Activated CD8-positive, alpha-beta memory T cell treated with anti-CD3 and anti-CD28 coated beads, Interleukin-2, amount 50 U/mL, for 24 hours (primary cell): Measurements from ENCODE around the gene KRTAP10-7.
"Not testable (repeated sequence)": the region's sequence is repeated elsewhere in the genome, so short reads cannot be mapped to it uniquely, and the experiment has no call there.

ENCODE experiments used
- DNase-seq: peaks from one replicate; pipeline ENCODE4 v3.0.0-alpha.2; 2020; ENCODE audit errors: extremely low read depth

The KRTAP10-7 gene, protein sequence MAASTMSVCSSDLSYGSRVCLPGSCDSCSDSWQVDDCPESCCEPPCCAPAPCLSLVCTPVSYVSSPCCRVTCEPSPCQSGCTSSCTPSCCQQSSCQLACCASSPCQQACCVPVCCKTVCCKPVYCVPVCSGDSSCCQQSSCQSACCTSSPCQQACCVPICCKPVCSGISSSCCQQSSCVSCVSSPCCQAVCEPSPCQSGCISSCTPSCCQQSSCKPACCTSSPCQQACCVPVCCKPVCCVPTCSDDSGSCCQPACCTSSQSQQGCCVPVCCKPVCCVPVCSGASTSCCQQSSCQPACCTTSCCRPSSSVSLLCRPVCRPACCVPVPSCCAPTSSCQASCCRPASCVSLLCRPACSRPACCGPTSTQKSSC

DNA sequence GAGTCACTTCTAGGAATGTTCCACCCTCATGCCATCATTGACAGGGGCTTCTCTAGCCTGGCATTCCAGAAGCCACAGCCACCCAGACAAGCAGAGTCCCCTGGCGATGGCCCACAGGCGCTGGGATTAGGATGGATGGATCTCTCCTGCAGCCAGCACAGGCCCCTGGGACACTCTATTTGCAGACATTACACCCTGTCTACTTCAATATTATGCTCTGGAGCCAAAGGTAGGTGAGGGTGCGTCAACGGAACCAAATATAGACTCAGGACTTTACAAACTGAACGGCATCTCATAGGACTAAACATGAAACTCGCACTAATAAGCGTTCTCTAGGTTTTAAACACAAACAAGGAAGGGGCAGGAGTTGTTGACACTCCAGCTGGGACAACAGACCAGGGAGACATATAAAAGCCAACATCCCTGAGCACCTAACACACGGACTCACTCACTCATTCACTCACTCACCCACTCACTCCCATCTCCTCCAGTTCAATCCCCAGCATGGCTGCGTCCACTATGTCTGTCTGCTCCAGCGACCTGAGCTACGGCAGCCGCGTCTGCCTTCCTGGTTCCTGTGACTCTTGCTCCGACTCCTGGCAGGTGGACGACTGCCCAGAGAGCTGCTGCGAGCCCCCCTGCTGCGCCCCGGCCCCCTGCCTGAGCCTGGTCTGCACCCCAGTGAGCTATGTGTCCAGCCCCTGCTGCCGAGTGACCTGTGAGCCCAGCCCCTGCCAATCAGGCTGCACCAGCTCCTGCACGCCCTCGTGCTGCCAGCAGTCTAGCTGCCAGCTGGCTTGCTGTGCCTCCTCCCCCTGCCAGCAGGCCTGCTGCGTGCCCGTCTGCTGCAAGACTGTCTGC is at the start of gene KRTAP10-7:
TSS of gene KRTAP10-7 (plus strand) at position 480 of the 861 bp plus-strand sequence. CDS start at position 505, 25 bp downstream.
- DNase-seq: not testable (repeated sequence)

DNA sequence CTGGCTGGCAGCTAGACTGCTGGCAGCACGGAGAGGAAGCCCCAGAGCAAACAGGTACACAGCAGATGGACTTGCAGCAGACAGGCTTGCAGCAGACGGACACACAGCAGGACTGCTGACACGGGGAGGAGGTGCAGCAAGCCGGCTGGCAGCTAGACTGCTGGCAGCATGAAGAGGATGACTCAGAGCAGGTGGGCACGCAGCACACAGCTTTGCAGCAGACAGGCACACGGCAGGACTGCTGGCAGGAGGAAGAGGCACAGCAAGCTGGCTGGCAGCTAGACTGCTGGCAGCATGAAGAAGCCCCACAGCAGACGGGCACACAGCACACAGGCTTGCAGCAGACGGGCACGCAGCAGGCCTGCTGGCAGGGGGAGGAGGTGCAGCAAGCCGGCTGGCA is 49.6 kb upstream of the KRTAP10-7 start:
- DNase-seq: no peak

DNA sequence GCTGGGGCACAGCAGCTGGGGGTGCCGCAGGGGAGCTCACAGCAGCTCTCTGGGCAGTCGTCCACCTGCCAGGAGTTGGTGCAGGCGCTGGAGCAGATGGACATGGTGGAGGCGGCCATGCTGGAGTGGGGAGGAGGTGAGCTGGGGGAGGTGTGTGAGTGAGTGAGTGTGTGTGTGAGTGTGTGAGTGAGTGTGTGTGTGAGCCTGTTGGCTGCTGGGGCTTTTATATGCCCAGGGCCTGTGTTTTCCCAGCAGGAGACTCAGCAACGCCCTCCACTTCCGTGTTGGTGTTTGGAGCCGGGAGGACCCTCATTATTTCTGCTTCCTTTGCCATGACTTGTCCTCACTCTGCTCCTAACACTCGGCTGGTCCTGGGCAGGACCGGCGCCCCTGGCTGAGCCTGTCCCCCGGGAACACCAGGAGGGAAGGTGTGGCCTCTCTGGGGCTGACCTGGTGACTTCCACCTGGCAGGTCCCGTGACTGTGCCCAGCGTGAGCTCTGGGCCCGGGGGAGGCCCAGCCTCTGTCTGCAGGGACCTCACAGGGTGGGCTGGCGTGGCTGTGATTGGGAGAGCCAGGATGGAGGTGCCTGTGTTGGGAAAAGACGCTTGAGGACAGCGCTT is 48.9 kb upstream of the KRTAP10-7 start, which contains the start of gene KRTAP10-2:
TSS of gene KRTAP10-2 (minus strand) at position 166 of the 622 bp plus-strand sequence. CDS start at position 119, 47 bp downstream.
- no peak for DNase-seq

DNA sequence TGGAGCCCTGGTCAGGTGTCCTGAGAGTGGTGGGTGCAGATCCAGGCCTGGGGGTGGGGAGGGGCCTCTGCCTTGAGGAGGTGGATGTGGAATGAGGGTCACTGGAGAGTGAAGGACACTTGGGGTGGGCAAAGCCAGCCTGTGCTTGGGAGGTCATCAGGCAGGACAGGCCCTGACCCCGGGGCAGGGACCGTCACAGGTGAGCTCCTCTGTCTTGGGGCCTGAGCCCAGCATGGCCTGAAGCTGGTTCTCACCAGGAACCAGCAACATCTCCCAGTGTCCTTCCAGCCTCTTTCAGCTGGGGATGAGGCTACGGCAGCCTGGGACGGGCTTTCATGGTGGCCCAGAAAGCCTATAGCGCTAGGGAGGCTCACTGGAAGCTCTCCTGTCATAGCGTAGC is 48.3 kb upstream of the KRTAP10-7 start:
- DNase-seq: no peak

DNA sequence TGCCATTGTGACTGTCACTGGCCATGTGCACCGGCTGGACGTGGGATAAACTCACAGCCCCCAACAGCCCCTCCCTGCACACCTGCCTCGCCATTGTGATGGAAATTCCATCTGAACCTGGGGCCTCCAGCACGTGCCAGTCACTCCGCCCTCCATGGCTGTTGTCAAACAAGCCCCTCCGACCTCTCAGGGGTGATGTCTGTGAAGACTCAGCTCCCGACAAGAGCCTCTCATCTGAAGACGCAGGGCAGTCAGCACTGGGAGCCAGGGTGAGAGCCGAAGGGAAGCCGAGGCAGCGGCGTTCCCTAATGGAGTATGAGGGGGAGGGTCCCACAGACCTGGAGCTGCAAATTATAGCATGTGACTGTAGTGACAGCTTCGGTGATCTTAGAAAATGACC is 47.7 kb upstream of the KRTAP10-7 start:
- no peak for DNase-seq

DNA sequence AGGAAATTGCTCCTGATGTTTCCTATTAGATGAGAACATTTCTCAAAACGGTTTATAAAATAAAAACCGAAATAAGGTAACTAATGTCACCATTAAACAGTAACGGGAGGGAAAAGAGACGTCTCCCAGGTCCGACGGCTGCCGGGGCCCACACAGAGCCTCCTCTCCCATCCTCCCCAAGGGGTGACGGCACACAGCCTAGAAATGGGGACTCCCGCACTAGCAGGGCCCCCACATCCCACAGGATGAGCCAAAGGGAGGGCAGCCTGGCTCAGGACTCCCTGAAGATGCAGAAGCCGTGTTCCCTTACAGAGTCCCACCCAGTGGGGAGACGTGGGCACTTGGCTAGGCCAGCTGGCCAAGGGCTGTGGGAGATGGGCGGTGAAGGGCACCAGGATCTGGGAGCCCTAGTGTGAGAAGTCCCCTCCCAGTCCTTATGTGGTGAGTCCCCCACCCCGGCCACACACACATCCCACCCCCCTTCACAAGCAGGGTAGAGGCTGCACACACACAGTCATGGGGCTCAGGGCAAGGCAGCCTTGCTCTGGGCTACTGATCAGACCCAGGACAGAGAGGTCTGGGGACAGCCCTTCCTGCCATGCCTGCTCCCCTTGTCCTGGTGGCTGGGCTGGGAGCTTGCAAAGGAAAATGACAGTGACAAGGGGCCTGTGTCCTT is 45.1 kb upstream of the KRTAP10-7 start:
- no peak for DNase-seq

DNA sequence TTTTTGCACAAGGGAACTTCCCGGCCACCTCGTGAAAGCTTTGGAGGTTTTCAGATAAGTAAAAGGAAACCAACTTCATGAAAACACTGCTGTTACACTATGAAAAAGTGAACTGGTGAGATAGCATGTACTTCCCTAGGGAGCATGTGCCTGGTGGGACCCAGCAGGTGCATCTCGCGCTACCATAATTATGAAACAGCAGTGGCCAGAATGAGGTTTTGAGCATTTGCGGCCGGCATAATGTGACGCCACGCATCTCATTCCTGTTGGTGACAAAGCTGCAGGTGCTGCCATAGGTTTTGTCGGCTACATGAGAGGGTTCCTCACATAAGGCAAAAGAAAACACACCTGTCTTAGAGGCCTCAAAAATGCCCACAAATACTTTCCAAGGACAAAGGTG is 43.5 kb upstream of the KRTAP10-7 start:
- DNase-seq: no peak

DNA sequence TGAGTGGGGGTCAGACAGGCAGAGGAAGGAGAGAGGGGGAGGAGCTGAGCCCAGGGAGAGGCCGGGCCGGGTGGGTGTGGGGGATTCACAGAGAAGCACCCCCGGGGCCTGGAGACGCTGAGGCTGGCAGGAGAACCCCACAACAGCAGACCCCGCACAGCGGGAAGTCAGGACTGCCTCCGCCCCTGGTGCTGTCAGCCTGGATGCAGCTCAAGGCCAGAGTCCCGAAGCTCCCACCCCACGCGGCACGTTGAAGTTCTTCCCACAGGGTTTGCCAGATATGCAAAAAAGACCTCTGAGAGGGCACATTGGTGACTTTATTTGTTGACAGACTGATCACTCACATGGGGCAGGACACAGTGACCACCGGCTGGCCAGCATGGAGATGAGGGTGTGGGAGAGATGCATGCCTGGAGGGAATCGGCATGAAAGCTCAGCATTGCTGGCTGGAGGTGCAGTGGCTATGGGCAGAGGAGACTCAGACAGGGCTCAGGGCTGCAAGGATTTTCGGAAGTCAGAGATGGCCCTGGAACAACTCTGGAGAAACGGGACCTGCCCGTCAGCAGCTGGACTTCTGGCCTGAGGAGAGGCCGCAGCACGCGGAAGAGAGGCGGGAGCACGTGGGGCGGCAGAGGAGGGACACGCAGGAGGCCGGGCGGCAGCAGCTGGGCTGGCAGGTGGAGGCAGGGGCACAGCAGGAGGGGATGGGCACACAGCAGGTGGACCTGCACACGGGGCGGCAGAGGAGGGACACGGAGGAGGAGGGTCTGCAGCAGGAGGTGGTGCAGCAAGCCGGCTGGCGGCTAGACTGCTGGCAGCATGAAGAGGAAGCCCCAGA is 42.7 kb upstream of the KRTAP10-7 start:
- no peak for DNase-seq

DNA sequence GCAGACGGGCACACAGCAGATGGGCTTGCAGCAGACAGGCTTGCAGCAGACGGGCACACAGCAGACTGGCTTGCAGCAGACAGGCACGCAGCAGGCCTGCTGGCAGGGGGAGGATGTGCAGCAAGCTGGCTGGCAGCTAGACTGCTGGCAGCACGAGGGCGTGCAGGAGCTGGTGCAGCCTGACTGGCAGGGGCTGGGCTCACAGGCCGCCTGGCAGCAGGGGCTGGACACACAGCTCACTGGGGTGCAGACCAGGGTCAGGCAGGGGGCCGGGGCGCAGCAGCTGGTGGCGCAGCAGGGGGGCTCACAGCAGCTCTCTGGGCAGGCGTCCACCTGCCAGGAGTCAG is 42.1 kb upstream of the KRTAP10-7 start:
- DNase-seq: not testable (repeated sequence)

DNA sequence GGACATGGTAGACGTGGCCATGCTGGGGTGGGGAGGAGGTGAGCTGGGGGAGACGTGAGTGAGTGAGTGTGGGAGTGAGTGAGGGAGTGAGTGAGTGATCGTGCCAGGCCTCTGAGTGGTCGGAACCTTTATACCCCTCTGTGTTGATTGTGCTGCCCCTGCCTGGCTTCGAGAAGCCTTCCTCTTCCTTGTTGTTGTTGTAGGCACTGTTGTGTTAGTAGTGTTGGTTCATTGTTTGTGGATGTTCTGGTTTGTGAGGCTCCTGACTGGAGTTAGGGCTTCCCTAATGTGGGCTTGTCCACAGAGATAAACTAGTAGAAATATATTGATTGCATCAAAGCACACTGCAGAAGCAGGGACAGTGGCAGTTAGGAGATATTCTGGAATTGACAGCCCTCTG is 41.7 kb upstream of the KRTAP10-7 start, which contains the start of gene KRTAP10-3:
TSS of gene KRTAP10-3 (minus strand) at position 101 of the 400 bp plus-strand sequence. CDS start at position 21, 80 bp downstream.
- DNase-seq: no peak

DNA sequence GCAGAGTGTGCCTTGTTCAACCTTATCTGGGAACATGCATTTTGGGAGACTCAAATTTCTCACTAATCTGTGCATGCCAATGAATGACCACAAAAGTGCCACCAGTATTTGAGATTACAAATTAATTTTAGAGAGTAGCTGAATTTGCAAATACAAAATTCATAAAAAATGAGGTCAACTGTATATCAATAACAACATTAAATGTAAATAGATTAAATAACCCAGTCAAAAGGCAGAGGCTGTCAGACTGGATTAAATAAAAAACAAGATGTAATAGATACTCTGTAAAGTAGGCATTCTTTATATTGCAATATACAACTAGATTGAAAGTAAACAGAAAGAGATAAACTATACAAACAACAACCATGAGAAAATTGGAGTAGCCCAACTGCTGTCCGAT is 36.3 kb upstream of the KRTAP10-7 start:
- no peak for DNase-seq

DNA sequence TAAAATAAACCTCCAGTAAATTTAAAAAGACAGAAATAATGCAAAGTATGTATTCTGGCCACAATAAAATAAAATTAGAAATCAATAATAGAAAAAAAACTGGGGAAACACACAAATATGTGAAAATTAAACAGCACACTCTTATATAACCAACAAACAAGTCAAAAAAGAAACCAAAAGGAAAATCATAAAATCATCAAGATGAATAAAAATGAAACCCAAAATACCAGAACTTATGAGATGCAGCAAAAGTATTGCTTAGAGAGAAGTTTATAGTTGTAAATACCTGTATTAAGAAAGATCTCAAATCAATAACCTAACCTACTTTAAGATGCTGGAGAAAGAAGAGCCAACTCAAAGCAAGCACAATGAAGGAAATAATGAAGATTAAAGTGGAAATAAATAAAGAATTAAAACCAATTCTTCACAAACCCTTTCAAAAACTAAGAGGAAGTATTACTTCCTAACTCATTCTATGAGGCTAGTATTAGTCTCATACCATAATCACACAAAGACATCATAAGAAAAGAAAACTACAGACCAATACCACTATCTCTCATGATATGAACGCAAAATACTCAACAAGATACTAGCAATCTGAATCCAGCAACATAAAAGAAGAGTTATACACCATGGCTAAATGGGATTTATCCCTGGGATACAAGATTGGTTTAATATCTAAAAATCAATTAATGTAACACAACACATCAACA is 35.4 kb upstream of the KRTAP10-7 start:
- DNase-seq: no peak

DNA sequence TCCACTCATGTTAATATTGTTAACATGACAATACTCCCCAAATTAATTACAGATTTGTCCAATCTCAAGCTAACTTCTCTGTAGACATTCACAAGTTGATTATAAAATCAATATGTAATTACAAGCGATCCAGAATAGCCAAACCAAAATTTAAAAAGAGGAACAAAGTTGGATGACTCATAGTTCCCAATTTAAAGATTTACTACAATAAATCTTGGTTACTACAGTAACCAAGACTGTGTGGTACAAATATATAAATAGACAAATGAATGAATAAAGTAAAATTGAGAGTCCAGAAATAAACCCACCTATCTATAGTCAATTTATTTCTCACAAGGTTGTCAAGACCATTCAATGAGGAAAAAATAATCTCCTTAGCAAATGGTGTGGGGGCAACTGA is 34.0 kb upstream of the KRTAP10-7 start:
- DNase-seq: no peak

DNA sequence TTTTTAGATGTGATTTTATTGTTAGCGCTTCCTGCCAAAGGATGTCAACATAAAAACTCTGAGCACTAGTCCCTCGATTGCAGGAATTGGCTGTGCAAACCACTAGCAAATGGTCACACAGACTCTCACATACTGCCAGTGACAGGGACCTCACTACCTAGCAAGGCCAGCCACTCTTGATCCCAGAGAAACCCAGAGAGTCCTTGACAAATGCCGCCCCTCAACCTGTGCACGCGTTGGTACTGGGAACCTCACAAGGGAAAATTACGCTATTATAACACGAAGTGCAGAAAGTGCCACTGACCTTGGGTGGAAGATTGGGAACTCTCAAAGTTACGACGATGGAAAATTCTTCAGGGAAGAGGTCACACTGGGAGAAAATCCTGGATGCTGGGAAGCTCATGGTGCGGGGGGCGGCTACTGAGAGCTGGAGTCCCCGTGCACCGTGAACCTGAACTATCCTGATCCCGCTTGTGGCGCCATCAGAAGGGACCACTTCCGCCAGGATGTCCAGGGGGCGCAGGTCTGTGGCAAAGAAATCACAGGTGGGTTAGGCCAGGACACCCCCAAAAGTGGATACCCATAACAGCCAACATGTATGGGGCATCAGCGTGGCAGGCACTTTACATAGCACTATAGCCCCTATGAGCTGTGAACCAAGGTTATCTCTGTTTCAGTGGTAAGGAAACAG is 32.8 kb upstream of the KRTAP10-7 start:
- DNase-seq: no peak

DNA sequence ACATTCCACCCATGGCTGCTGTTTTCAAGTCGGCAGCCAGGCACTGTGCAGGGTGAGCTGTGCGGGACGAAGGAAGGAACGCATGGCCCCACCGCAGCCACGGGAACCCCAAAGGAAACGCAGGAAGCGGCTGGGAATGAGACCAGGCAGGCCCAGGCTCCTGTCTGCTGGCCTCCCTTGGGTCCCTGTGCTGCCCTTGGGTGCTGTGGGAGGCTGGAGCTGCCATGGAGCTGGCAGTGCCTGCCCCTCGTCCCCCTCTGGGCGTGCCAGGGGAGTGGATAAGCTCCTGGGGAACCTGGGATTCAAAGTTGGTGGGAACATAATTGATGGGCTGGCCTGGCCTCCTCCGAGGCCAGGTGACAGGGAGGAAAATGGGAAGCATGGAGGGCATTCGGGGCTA is 32.1 kb upstream of the KRTAP10-7 start:
- no peak for DNase-seq

DNA sequence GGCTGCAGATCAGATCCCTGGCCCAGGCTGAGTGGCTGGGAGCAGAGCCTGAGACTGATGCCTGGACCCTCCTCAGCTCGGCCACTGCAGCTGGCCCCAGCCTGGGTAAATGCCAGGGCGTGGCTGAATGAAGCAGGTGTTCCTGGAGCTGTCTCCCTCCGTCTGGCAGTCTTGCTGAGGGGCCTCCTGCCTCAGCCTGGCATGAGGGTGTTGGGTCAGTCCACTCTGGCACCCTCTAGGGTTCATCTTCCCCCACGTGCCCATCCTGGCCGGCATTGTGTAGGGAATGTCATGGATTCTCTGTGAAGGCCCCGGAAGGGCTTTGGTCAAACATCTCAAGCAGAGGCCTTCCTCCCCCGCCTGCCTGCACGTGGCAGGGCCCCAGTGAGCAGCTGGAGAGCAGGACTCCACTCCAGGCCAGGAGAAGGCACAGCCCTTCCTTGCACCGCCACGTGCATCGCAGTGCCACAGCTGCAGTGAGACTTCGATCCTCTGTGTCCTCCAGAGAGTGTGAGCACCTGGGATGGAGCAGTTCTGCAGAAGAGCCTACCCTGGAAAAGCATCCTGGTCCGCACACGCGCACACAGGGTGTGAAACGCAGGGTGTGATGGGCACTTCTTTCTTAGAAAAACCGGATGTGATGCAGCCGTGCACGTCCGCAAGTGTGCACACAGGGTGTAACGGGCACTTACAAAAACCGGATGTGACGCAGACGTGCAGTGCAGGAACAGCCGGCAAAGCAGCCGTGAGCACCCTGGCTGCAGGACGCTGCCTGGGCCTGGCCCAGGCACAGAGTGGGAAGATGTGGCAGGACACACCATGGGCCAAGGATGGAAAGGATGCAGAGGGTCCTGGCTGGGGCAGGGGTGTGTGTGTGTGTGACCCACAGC is 31.5 kb upstream of the KRTAP10-7 start:
- no peak for DNase-seq

DNA sequence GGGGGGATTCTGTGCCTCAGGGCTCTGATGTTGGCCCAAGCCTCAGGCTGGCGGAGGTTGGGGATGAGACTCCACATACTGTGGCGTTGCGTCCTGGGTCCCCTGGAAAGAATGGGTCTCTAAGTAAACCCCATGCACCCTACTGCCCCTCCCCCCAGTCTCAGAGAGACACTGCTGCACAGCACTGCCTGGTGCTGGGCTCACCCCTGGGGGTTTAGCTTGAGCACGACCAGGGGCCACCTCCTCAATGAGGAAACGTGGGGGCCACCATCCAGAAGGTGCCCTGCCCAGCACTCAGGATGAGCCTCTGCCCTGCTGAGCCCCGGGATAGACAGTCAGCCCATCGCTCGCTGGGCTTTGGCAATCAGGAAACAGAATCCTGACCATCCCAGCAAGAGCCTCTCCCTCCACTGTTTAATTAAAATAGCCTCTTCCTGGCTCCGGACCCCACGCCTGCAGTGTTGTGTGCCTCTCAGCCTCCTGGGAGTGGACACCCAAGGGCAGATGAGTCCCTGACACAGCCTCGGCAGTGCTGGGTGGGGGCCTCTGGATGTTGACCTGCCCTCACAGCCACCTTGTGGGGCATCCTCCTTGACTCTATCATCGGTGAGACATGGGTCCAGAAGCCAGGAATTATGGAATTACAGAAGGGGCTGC is 30.4 kb upstream of the KRTAP10-7 start:
- no peak for DNase-seq

DNA sequence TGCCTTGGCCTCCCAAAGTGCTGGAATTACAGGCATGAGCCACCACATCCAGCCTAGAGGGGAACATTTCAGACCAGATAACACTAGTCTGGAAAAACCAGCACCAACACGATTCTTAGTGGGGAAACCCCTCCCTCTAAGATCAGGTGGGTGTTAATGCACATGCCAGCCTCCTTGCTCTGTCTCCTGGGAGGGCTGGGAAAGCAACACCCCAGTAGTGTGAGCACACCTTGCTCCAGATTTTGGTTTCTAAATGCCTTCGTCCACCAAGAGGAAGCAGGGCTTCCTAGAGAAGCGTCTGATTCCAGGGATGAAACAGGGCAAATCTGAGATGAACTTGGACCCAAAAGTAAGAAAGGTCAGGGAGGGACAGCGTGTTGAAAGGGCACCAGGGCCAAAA is 29.1 kb upstream of the KRTAP10-7 start:
- DNase-seq: no peak
